HEK293 (cell line): ENCODE data around the gene SLC38A1.

Experiments used
- KLF9 ChIP-seq: fragments of 450-650 bp; formaldehyde crosslinking; IDR thresholded peaks from 2 replicates; pipeline ENCODE4 v1.5.1; 2016; ENCODE audit warnings: missing biosample characterization, missing genetic modification characterization, low read depth
- MYNN ChIP-seq: fragments of 450-650 bp; formaldehyde crosslinking; IDR thresholded peaks from 2 replicates; pipeline ENCODE4 v1.5.1; 2016; ENCODE audit warnings: missing biosample characterization, missing genetic modification characterization, borderline replicate concordance
- PBX3 ChIP-seq: sonication (generic); formaldehyde crosslinking; IDR thresholded peaks from 2 replicates; pipeline ENCODE4 v1.8.1; 2022; ENCODE audit warnings: mild to moderate bottlenecking, moderate library complexity, missing genetic modification reagents
- REPIN1 ChIP-seq: fragments of 450-650 bp; formaldehyde crosslinking; IDR thresholded peaks from 2 replicates; pipeline ENCODE4 v1.5.1; 2017; ENCODE audit warnings: missing biosample characterization, missing genetic modification characterization, low read depth
- TSHZ1 ChIP-seq: fragments of 450-650 bp; formaldehyde crosslinking; IDR thresholded peaks from 2 replicates; pipeline ENCODE4 v1.5.1; 2016; ENCODE audit warnings: missing biosample characterization, missing genetic modification characterization, borderline replicate concordance
- ZBTB7A ChIP-seq: fragments of 450-650 bp; formaldehyde crosslinking; IDR thresholded peaks from 2 replicates; pipeline ENCODE4 v1.5.1; 2016; ENCODE audit warnings: low read depth, missing biosample characterization, missing genetic modification characterization
- ZBTB8A ChIP-seq: fragments of 450-650 bp; formaldehyde crosslinking; IDR thresholded peaks from 2 replicates; pipeline ENCODE4 v1.5.1; 2016; ENCODE audit warnings: missing biosample characterization, missing genetic modification characterization
- ZNF133 ChIP-seq: fragments of 450-650 bp; formaldehyde crosslinking; IDR thresholded peaks from 2 replicates; pipeline ENCODE4 v1.5.1; 2016; ENCODE audit warnings: missing biosample characterization, missing genetic modification characterization
- ZNF202 ChIP-seq: fragments of 450-650 bp; formaldehyde crosslinking; IDR thresholded peaks from 2 replicates; pipeline ENCODE4 v1.5.1; 2016; ENCODE audit warnings: missing biosample characterization, missing genetic modification characterization, borderline replicate concordance
- ZNF214 ChIP-seq: fragments of 450-650 bp; formaldehyde crosslinking; IDR thresholded peaks from 2 replicates; pipeline ENCODE4 v1.5.1; 2017; ENCODE audit warnings: missing biosample characterization, mild to moderate bottlenecking, missing genetic modification characterization, borderline replicate concordance
- ZNF488 ChIP-seq: fragments of 450-650 bp; formaldehyde crosslinking; IDR thresholded peaks from 2 replicates; pipeline ENCODE4 v1.5.1; 2016; ENCODE audit warnings: missing biosample characterization, missing genetic modification characterization
- ZNF549 ChIP-seq: fragments of 450-650 bp; IDR thresholded peaks from 2 replicates; pipeline ENCODE4 v1.5.1; 2018; ENCODE audit warnings: missing biosample characterization, missing genetic modification characterization, mild to moderate bottlenecking, inconsistent platforms, moderate library complexity
- ZNF571 ChIP-seq: fragments of 450-650 bp; formaldehyde crosslinking; IDR thresholded peaks from 2 replicates; pipeline ENCODE4 v1.5.0; 2017; ENCODE audit warnings: missing biosample characterization, missing genetic modification characterization
- ZNF585B ChIP-seq: fragments of 450-650 bp; formaldehyde crosslinking; IDR thresholded peaks from 2 replicates; pipeline ENCODE4 v1.5.1; 2016; ENCODE audit warnings: missing biosample characterization, missing genetic modification characterization
- ZNF600 ChIP-seq: fragments of 450-650 bp; formaldehyde crosslinking; IDR thresholded peaks from 2 replicates; pipeline ENCODE4 v1.5.1; 2016; ENCODE audit warnings: missing biosample characterization, missing genetic modification characterization
- ZNF626 ChIP-seq: fragments of 450-650 bp; sonication (Bioruptor Pico); formaldehyde crosslinking; IDR thresholded peaks from 2 replicates; pipeline ENCODE4 v1.5.1; 2018; ENCODE audit warnings: missing biosample characterization, missing genetic modification characterization, inconsistent platforms
- ZNF654 ChIP-seq: fragments of 450-650 bp; formaldehyde crosslinking; IDR thresholded peaks from 2 replicates; pipeline ENCODE4 v1.5.1; 2016; ENCODE audit warnings: low read depth, missing biosample characterization, missing genetic modification characterization
- ZNF660 ChIP-seq: fragments of 450-650 bp; IDR thresholded peaks from 2 replicates; pipeline ENCODE4 v1.5.1; 2018; ENCODE audit warnings: missing biosample characterization, mild to moderate bottlenecking, missing genetic modification characterization
- ZSCAN18 ChIP-seq: fragments of 450-650 bp; formaldehyde crosslinking; IDR thresholded peaks from 2 replicates; pipeline ENCODE4 v1.5.1; 2016; ENCODE audit warnings: missing biosample characterization, missing genetic modification characterization
- TF ChIP-seq, protein P1 (sequence below): fragments of 450-650 bp; formaldehyde crosslinking; IDR thresholded peaks from 2 replicates; pipeline ENCODE4 v1.5.1; 2016; ENCODE audit warnings: missing biosample characterization, missing genetic modification characterization
- TF ChIP-seq, protein P2 (sequence below): fragments of 450-650 bp; formaldehyde crosslinking; IDR thresholded peaks from 2 replicates; pipeline ENCODE4 v1.5.1; 2016; ENCODE audit warnings: missing biosample characterization, missing genetic modification characterization

Gene SLC38A1

GRCh38 chr12:46153268-46153872, 115.5 kb downstream of the SLC38A1 start (continued):
- TF ChIP-seq ZSCAN18 (tag by site-specific recombination) (no peak), ZNF571 (tag by site-specific recombination) (no peak), ZNF488 (no peak), ZNF654 (tag by site-specific recombination) (peak; percentile 86), ZBTB7A (tag by site-specific recombination) (no peak), ZBTB8A (tag by site-specific recombination) (no peak; the same call in 1 of the 2 replicates), ZNF214 (tag by site-specific recombination) (no peak), MYNN (tag by site-specific recombination) (no peak), ZNF660 (tag by site-specific recombination) (0 out of 2 replicates have a peak, but pooled peaks have one; percentile 13), ZNF585B (no peak), ZNF626 (no peak), TSHZ1 (tag by site-specific recombination) (no peak), PBX3 (CRISPR knock-in tag) (no peak), ZNF133 (tag by site-specific recombination) (no peak), ZNF549 (tag by site-specific recombination) (no peak), ZNF202 (no peak), KLF9 (tag by site-specific recombination) (no peak), ZNF600 (tag by site-specific recombination) (no peak), REPIN1 (tag by site-specific recombination) (no peak)
- TF ChIP-seq, protein P1, sequence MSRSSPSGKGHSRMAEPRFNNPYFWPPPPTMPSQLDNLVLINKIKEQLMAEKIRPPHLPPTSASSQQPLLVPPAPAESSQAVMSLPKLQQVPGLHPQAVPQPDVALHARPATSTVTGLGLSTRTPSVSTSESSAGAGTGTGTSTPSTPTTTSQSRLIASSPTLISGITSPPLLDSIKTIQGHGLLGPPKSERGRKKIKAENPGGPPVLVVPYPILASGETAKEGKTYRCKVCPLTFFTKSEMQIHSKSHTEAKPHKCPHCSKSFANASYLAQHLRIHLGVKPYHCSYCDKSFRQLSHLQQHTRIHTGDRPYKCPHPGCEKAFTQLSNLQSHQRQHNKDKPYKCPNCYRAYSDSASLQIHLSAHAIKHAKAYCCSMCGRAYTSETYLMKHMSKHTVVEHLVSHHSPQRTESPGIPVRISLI (tag by site-specific recombination) = peak; percentile 52; the same call in 1 of the 2 replicates
- TF ChIP-seq, protein P2, sequence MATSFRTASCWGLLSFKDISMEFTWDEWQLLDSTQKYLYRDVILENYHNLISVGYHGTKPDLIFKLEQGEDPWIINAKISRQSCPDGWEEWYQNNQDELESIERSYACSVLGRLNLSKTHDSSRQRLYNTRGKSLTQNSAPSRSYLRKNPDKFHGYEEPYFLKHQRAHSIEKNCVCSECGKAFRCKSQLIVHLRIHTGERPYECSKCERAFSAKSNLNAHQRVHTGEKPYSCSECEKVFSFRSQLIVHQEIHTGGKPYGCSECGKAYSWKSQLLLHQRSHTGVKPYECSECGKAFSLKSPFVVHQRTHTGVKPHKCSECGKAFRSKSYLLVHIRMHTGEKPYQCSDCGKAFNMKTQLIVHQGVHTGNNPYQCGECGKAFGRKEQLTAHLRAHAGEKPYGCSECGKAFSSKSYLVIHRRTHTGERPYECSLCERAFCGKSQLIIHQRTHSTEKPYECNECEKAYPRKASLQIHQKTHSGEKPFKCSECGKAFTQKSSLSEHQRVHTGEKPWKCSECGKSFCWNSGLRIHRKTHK (tag by site-specific recombination) = no peak
